OCI-LY7 (cell line): ENCODE data around the gene H1-8. TPM values are rescaled to one million over a fixed set of nuclear protein-coding genes. Genes with fewer than 3 reads are reported as not detected.
A peak's percentile ranks its signal among the peaks of the same experiment; 100 is the strongest.

Experiments
- BruUV-seq: library from RNA; stranded (reverse); fragments of 400-500 nt; replicated peaks from 2 replicates; lab custom pipeline; 2021; lab: Mats Ljungman, UMichigan
- CTCF ChIA-PET: fragments of 300-600 bp; sonication (Branson Sonifier 250); formaldehyde crosslinking; loops from one replicate; lab custom pipeline; 2022; ENCODE audit warnings: antibody characterized with exemption; ENCODE audit not compliant: unreplicated experiment; lab: Charles Lee
- POLR2A ChIA-PET: fragments of 300-600 bp; sonication (Branson Sonifier 250); formaldehyde crosslinking; loops from one replicate; lab custom pipeline; 2022; ENCODE audit warnings: antibody characterized with exemption; lab: Charles Lee
- DNase-seq: peaks from one replicate; pipeline ENCODE4 v3.0.0-alpha.2; 2015; ENCODE audit warnings: low spot score
- H2AFZ ChIP-seq: fragments of 200-600 bp; sonication (generic), shearing (Covaris generic); 2 replicates; pipeline ENCODE4 v1.6.1; 2014; ENCODE audit warnings: mild to moderate bottlenecking, antibody characterized with exemption, low read length, moderate library complexity
- H3K27ac ChIP-seq: fragments of 200-600 bp; sonication (generic); 2 replicates; pipeline ENCODE4 v1.5.1; 2014; ENCODE audit warnings: mixed run types, low read depth, mild to moderate bottlenecking, moderate library complexity, low read length, inconsistent platforms; ENCODE audit not compliant: poor library complexity, severe bottlenecking
- H3K36me3 ChIP-seq: fragments of 200-600 bp; sonication (generic); 2 replicates; pipeline ENCODE4 v1.6.1; 2014; ENCODE audit warnings: mild to moderate bottlenecking, antibody characterized with exemption, low read length, moderate library complexity, mixed read lengths; ENCODE audit not compliant: insufficient read depth
- H3K4me1 ChIP-seq: fragments of 200-600 bp; sonication (generic); 2 replicates; pipeline ENCODE4 v1.5.1; 2014; ENCODE audit warnings: mild to moderate bottlenecking, low read length; ENCODE audit not compliant: insufficient read depth, poor library complexity, severe bottlenecking
- H3K4me2 ChIP-seq: fragments of 200-600 bp; sonication (generic); 2 replicates; pipeline ENCODE4 v1.6.1; 2014; ENCODE audit warnings: mild to moderate bottlenecking, low read length
- H3K4me3 ChIP-seq: fragments of 200-600 bp; sonication (generic); 2 replicates; pipeline ENCODE4 v1.5.1; 2014; ENCODE audit warnings: mild to moderate bottlenecking, low read depth, low read length; ENCODE audit not compliant: poor library complexity, severe bottlenecking
- H3K79me2 ChIP-seq: fragments of 200-600 bp; sonication (generic); 2 replicates; pipeline ENCODE4 v1.6.1; 2016; ENCODE audit warnings: low read depth, mild to moderate bottlenecking, low read length, moderate library complexity, mixed read lengths; ENCODE audit not compliant: insufficient read depth
- H3K9me2 ChIP-seq: fragments of 200-600 bp; sonication (generic); 2 replicates; pipeline ENCODE4 v1.6.1; 2016; ENCODE audit warnings: mild to moderate bottlenecking, low read length, mixed read lengths; ENCODE audit not compliant: insufficient read depth
- H3K9me3 ChIP-seq: fragments of 200-600 bp; sonication (generic); 2 replicates; pipeline ENCODE4 v1.6.1; 2014; ENCODE audit warnings: mild to moderate bottlenecking, mixed run types, low read length, mixed read lengths
- H4K20me1 ChIP-seq: fragments of 200-600 bp; sonication (generic); 2 replicates; pipeline ENCODE4 v1.6.1; 2014; ENCODE audit warnings: mild to moderate bottlenecking, antibody characterized with exemption, low read length, moderate library complexity, mixed read lengths; ENCODE audit not compliant: insufficient read depth
- CTCF ChIP-seq: fragments of 200-600 bp; sonication (generic); conservative IDR thresholded peaks from 2 replicates; pipeline ENCODE4 v1.5.1; 2014; ENCODE audit warnings: mild to moderate bottlenecking, antibody characterized with exemption, low read length, moderate library complexity, mixed read lengths
- EZH2phosphoT487 ChIP-seq: fragments of 200-600 bp; sonication (generic); IDR thresholded peaks from 2 replicates; pipeline ENCODE4 v1.6.1; 2018; ENCODE audit warnings: low read depth, borderline replicate concordance, mild to moderate bottlenecking, mixed run types, antibody characterized with exemption, low read length, moderate library complexity, mixed read lengths
- intact Hi-C: fragments of 100-400 bp; cut with micrococcal nuclease; formaldehyde crosslinking; loops from one replicate; pipeline ENCODE4 v1.10.0; 2022; ENCODE audit not compliant: unreplicated experiment
- total RNA-seq, 2 experiments: library from RNA; depleted of rRNA in 1 of 2; stranded (reverse); fragments of >200 nt in 1 of 2; shearing (Covaris generic) in 1 of 2; gene quantifications; 2 replicates each; pipeline ENCODE4 v1.2.3, GENCODE V29; 2014 to 2022

Gene H1-8
- total RNA-seq, 2 experiments from 2014 or later, result not detected

DNA sequence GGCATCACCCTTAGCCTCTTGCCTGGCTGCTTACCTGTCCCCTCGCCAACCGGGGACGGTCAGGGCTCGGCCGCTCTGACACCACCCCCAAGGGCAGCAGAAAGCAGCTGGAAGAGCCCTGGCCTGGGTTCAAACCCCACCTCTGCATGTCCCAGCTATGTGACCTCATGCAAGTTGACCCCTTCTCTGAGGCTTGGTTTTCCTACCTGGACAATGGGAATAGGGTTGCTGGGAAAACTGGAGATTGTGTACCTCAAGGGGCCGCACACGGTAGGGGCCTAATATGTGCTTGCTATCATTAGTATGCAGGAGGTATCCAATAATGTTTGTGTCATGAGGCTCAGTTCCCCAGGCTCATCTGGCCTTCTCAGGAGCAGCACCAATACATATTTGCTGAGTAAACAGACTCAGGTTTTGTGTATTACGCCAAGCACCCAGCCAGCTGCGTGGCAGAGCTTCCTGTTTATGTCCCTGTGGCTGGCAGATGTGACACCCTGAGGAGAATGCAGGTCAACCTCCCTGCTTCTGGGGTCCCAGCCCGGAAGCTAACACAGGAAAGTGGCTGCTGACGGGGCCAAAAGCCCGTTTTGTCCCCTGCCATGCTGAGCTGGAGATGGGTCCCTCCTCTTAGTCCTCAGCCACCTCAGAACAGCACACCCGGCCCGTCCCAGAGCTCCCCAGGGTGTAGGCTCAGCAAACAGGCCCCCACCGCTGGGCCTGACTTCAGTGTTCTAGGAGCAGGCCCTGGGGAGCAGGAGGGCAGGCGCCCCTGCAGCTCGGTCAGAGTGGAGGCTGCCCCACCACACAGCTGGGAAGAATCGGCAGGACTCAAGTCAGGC lies 33.8 kb downstream of the H1-8 start:
- CTCF ChIA-PET, result interaction anchor here (0.6 to 1.1 kb wide), 8 partner anchors 11 to 1826 kb away, joined by 3 to 10 read pairs (median 4); no protein-coding TSS in a partner anchor
- Histone ChIP-seq H3K36me3 (no peaks in the 10 kb centered on the region), H4K20me1 (no peaks in the 10 kb centered on the region), H2AFZ (peak overlapping the region; percentile 36; the same call in 1 of the 2 replicates), H3K4me3 (peak overlapping the region; percentile 22), H3K27ac (peak overlapping the region; percentile 92), H3K9me2 (no peaks in the 10 kb centered on the region), H3K79me2 (no peaks in the 10 kb centered on the region), H3K4me2 (peak overlapping the region; percentile 60), H3K4me1 (peaks cover 54% of the 10 kb centered on the region), H3K9me3 (no peaks in the 10 kb centered on the region)
- TF ChIP-seq CTCF, result no peak
- TF ChIP-seq EZH2phosphoT487, result no peak
- intact Hi-C loops, result loop anchor here (2.0 kb wide), 1 partner anchor 314 kb away; no protein-coding TSS in a partner anchor
- DNase-seq, result peak; percentile 98
- no TSS peak for BruUV-seq
- POLR2A ChIA-PET, result interaction anchor here (0.6 to 2.6 kb wide), 12 partner anchors 10 to 294 kb away, joined by 3 to 8 read pairs (median 4); a partner anchor contains a TSS

GRCh38 chr3:129577366-129577765 lies 34.4 kb downstream of the H1-8 start:
- no peaks in the 10 kb centered on the region for H3K9me2 ChIP-seq
- peak; percentile 41 for DNase-seq
- ChIA-PET POLR2A (interaction anchor here (0.6 to 2.6 kb wide), 9 partner anchors 11 to 313 kb away, joined by 3 to 8 read pairs (median 5); a partner anchor contains a TSS), CTCF (interaction anchor here (0.6 to 1.1 kb wide), 8 partner anchors 11 to 1826 kb away, joined by 3 to 10 read pairs (median 4); no protein-coding TSS in a partner anchor)
- H4K20me1 ChIP-seq, result no peaks in the 10 kb centered on the region
- H3K36me3 ChIP-seq, result no peaks in the 10 kb centered on the region
- TF ChIP-seq CTCF (no peak), EZH2phosphoT487 (no peak)
- no TSS peak for BruUV-seq
- H3K79me2 ChIP-seq, result no peaks in the 10 kb centered on the region
- H3K4me3 ChIP-seq, result peak overlapping the region; percentile 23
- H3K27ac ChIP-seq, result peak overlapping the region; percentile 92
- intact Hi-C loops, result loop anchor here (2.0 kb wide), 1 partner anchor 313 kb away; no protein-coding TSS in a partner anchor
- peak overlapping the region; percentile 32; the same call in 1 of the 2 replicates for H2AFZ ChIP-seq
- H3K4me1 ChIP-seq, result peaks cover 55% of the 10 kb centered on the region
- H3K9me3 ChIP-seq, result no peaks in the 10 kb centered on the region
- peak overlapping the region; percentile 60 for H3K4me2 ChIP-seq
